PFSK-1 (cell line): ENCODE measurements around the gene CYSTM1.

Experiments
- FOXP2 ChIP-seq: optimal IDR thresholded peaks from 2 replicates; pipeline ENCODE3; 2011; ENCODE audit warnings: borderline replicate concordance, control low read depth, inconsistent platforms; ENCODE audit not compliant: insufficient read depth; ENCODE audit errors: extremely low read length, extremely low read depth
- POLR2AphosphoS5 ChIP-seq: IDR thresholded peaks from 2 replicates; pipeline ENCODE4 v1.6.1; 2012; ENCODE audit warnings: low read depth, mild to moderate bottlenecking, control low read depth, low read length, moderate library complexity
- SIN3A ChIP-seq: IDR thresholded peaks from 2 replicates; pipeline ENCODE4 v1.6.1; 2012; ENCODE audit warnings: mild to moderate bottlenecking, low read length, moderate library complexity, borderline replicate concordance; ENCODE audit not compliant: insufficient read depth
- TAF1 ChIP-seq: IDR thresholded peaks from 2 replicates; pipeline ENCODE4 v1.6.1; 2012; ENCODE audit warnings: low read length, control low read depth, borderline replicate concordance; ENCODE audit not compliant: insufficient read depth
- TF ChIP-seq, protein P1 (sequence below), 2 experiments: IDR thresholded peaks; 2 replicates each; pipeline versions ENCODE4 v1.6.1 to v1.8.0; 2011 to 2012; ENCODE audit warnings: low read depth in 2 of 2, low read length in 2 of 2, control low read depth in 1 of 2, inconsistent platforms in 1 of 2, mild to moderate bottlenecking in 1 of 2, moderate library complexity in 1 of 2; ENCODE audit not compliant: insufficient read depth in 1 of 2

CYSTM1 gene

DNA sequence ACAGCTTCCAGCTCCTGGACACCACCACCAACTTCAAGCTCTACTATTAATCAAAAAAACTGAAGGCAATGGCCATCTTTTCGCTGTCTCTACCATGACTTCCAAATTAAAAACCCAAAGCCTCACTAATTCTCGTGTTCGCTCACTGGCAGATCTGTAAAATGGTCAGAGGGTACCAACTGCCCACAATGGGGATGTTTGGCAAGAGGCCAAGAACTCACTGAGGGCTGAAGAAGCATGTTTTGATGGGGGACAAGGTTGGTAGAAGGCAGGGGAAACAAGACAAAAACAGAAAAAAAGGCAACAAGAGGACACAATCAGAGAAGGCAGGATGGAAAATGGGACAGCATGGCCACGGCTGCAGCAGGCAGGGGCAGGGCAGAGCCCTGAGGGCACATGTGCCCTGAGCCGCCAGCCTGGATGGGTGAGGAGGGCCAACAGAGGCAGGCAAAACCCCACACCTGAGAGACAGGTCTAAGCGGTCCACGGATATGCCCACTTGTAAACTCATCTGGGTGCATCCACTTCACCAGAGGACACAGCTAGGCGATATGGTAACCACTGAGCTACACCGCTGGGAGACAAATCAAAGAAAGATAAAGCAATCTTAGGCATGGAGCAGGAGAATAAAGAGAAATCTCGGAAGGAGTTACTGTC, 77.6 kb downstream of the CYSTM1 start:
- no peak for TF ChIP-seq FOXP2
- TF ChIP-seq TAF1: no peak
- no peak for TF ChIP-seq POLR2AphosphoS5
- TF ChIP-seq, protein P1, sequence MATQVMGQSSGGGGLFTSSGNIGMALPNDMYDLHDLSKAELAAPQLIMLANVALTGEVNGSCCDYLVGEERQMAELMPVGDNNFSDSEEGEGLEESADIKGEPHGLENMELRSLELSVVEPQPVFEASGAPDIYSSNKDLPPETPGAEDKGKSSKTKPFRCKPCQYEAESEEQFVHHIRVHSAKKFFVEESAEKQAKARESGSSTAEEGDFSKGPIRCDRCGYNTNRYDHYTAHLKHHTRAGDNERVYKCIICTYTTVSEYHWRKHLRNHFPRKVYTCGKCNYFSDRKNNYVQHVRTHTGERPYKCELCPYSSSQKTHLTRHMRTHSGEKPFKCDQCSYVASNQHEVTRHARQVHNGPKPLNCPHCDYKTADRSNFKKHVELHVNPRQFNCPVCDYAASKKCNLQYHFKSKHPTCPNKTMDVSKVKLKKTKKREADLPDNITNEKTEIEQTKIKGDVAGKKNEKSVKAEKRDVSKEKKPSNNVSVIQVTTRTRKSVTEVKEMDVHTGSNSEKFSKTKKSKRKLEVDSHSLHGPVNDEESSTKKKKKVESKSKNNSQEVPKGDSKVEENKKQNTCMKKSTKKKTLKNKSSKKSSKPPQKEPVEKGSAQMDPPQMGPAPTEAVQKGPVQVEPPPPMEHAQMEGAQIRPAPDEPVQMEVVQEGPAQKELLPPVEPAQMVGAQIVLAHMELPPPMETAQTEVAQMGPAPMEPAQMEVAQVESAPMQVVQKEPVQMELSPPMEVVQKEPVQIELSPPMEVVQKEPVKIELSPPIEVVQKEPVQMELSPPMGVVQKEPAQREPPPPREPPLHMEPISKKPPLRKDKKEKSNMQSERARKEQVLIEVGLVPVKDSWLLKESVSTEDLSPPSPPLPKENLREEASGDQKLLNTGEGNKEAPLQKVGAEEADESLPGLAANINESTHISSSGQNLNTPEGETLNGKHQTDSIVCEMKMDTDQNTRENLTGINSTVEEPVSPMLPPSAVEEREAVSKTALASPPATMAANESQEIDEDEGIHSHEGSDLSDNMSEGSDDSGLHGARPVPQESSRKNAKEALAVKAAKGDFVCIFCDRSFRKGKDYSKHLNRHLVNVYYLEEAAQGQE (IDR thresholded peaks at IDR 0.05; ENCODE audit: insufficient read depth in 1 of 2, low read depth in 2 of 2, low read length in 2 of 2): no peak
- TF ChIP-seq SIN3A: no peak

DNA sequence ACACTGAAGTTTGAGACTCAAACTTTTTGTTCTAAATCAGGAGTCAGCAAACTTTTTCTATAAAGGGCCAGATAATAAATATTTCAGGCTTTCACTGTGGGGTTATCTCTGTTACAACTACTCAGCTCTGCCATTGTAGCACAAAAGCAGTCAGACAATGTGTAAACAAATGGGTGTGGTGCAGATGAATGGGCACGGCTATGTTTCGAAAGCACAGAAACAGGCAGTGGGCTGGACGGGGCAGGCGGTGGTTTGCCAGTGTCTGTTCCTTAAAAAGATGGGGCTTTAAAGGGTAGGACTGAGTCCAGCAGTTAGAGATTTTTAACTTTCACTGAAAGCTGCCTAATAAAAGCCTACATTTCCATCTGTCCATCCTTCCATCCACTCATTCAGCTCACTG, 79.0 kb downstream of the CYSTM1 start:
- TF ChIP-seq FOXP2 (no peak), TAF1 (no peak), POLR2AphosphoS5 (no peak), SIN3A (no peak)
- TF ChIP-seq, protein P1 (IDR thresholded peaks at IDR 0.05; ENCODE audit: insufficient read depth in 1 of 2, low read depth in 2 of 2, low read length in 2 of 2): no peak

DNA sequence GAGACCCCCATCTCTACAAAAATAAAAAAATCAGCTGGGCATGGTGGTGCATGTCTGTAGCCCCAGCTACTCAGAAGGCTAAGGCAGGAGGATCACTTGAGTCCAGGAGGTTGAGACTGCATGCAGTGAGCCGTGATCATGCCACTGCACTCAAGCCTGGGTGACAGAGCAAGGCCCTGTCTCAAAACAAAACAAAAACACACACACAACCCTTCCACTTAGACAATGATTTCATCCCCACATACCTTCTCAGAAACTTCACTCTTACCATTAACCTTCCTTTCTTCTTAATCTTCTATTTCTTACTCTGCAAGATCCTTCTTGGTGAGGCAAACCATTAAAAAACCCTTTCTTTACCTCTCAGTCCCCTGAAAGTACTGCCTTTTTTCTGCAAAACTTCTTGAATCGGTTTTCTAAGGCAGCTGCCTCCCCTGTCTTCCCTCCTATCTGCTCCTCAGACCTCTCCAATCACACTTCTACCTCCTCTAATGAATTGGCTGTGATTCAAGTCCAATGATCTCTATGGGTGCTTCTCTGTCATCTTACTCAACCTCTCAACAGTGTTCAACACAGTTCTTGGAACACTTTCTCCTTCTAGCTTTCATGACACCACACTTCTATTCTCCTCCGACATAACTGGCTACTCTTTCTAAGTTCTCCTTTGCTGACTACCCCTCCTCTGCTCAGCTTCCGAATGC, 80.6 kb downstream of the CYSTM1 start:
- TF ChIP-seq SIN3A (no peak), FOXP2 (no peak), TAF1 (no peak), POLR2AphosphoS5 (no peak)
- TF ChIP-seq, protein P1 (IDR thresholded peaks at IDR 0.05; ENCODE audit: insufficient read depth in 1 of 2, low read depth in 2 of 2, low read length in 2 of 2): no peak

- no peak for TF ChIP-seq FOXP2
- no peak for TF ChIP-seq POLR2AphosphoS5
- TF ChIP-seq, protein P1 (IDR thresholded peaks at IDR 0.05; ENCODE audit: insufficient read depth in 1 of 2, low read depth in 2 of 2, low read length in 2 of 2): no peak
- TF ChIP-seq SIN3A: no peak
- no peak for TF ChIP-seq TAF1
These were observed 81.7 kb downstream of the CYSTM1 start for GRCh38 chr5:140256726-140257125.
